Measurements from ENCODE around the gene CAMTA2.
"Not testable (repeated sequence)": the region's sequence is repeated elsewhere in the genome, so short reads cannot be mapped to it uniquely, and the experiment has no call there.

CAMTA2 gene

GRCh38 chr17:4926577-4927335 is 60.7 kb downstream of the CAMTA2 start:
- not testable (repeated sequence) for DNase-seq

GRCh38 chr17:4921320-4921719 is 66.2 kb downstream of the CAMTA2 start:
- DNase-seq = no peak

GRCh38 chr17:4920351-4921048 is 67.0 kb downstream of the CAMTA2 start:
- no peak for DNase-seq

- no peak for DNase-seq
Observed at GRCh38 chr17:4919511-4920047, 67.9 kb downstream of the CAMTA2 start.
